HG03521 (cell line): ENCODE measurements around the gene PANK2.
"Not testable (repeated sequence)": the region's sequence is repeated elsewhere in the genome, so short reads cannot be mapped to it uniquely, and the experiment has no call there.

Experiments
- ATAC-seq: cut with Tn5 transposase; IDR thresholded peaks from one replicate; pipeline ENCODE4 v1.9.1; 2021; ENCODE audit warnings: mild to moderate bottlenecking, moderate library complexity; ENCODE audit not compliant: unreplicated experiment

Gene PANK2

GRCh38 chr20:3888622-3889488 is at the start of gene PANK2:
PANK2 (plus strand) TSS chr20:3889387.
- peak; percentile 96 for ATAC-seq

GRCh38 chr20:3840201-3840600 is 49.0 kb upstream of the PANK2 start:
- not testable (repeated sequence) for ATAC-seq

GRCh38 chr20:3842348-3842930 is 46.7 kb upstream of the PANK2 start:
- no peak for ATAC-seq

- ATAC-seq, result no peak
Observed at GRCh38 chr20:3843490-3843889, 45.7 kb upstream of the PANK2 start.

- ATAC-seq, result not testable (repeated sequence)
Observed at GRCh38 chr20:3843990-3844619, 45.1 kb upstream of the PANK2 start.

- ATAC-seq, result no peak
Observed at GRCh38 chr20:3846378-3846739, 42.8 kb upstream of the PANK2 start.

GRCh38 chr20:3846740-3847428 is 42.3 kb upstream of the PANK2 start, which contains the start of gene MAVS:
MAVS (plus strand) TSS chr20:3846834; CDS start chr20:3854625, 7,791 bp downstream.
- peak; percentile 86 for ATAC-seq

- no peak for ATAC-seq
Observed at GRCh38 chr20:3847429-3847940, 41.7 kb upstream of the PANK2 start.

GRCh38 chr20:3848565-3848964 is 40.6 kb upstream of the PANK2 start:
- no peak for ATAC-seq

GRCh38 chr20:3854462-3854871 is 34.7 kb upstream of the PANK2 start:
- no peak for ATAC-seq

- ATAC-seq, result no peak
Observed at GRCh38 chr20:3857405-3857804, 31.8 kb upstream of the PANK2 start.

GRCh38 chr20:3858689-3859088 is 30.5 kb upstream of the PANK2 start:
- ATAC-seq, result no peak

- ATAC-seq, result no peak
Observed at GRCh38 chr20:3861191-3861590, 28.0 kb upstream of the PANK2 start.

GRCh38 chr20:3862333-3862732 is 26.9 kb upstream of the PANK2 start:
- ATAC-seq, result no peak

- no peak for ATAC-seq
Observed at GRCh38 chr20:3863317-3863716, 25.9 kb upstream of the PANK2 start.

- no peak for ATAC-seq
Observed at GRCh38 chr20:3864518-3864917, 24.7 kb upstream of the PANK2 start.

GRCh38 chr20:3865152-3865886 is 23.9 kb upstream of the PANK2 start:
- no peak for ATAC-seq

GRCh38 chr20:3865887-3866407 is 23.2 kb upstream of the PANK2 start:
- no peak for ATAC-seq

- ATAC-seq, result no peak
Observed at GRCh38 chr20:3866464-3866863, 22.7 kb upstream of the PANK2 start.

GRCh38 chr20:3867802-3868201 is 21.4 kb upstream of the PANK2 start:
- no peak for ATAC-seq
